HG03558 (cell line): ENCODE measurements around the gene FNDC3B.
"Not testable (repeated sequence)": the region's sequence is repeated elsewhere in the genome, so short reads cannot be mapped to it uniquely, and the experiment has no call there.

Experiments
- ATAC-seq: cut with Tn5 transposase; IDR thresholded peaks from one replicate; pipeline ENCODE4 v1.9.1; 2021; ENCODE audit warnings: moderate number of reproducible peaks; ENCODE audit not compliant: unreplicated experiment; ENCODE audit errors: extremely low read depth

FNDC3B gene

GRCh38 chr3:172244011-172244410 lies 204.6 kb downstream of the FNDC3B start:
- no peak for ATAC-seq

- ATAC-seq: no peak
Observed at GRCh38 chr3:172245241-172245640, 205.9 kb downstream of the FNDC3B start.

- no peak for ATAC-seq
Observed at GRCh38 chr3:172246107-172246844, 206.9 kb downstream of the FNDC3B start.

- ATAC-seq: no peak
Observed at GRCh38 chr3:172247525-172248274, 208.3 kb downstream of the FNDC3B start.

- no peak for ATAC-seq
Observed at GRCh38 chr3:172249039-172249438, 209.7 kb downstream of the FNDC3B start.

GRCh38 chr3:172251211-172251610 lies 211.8 kb downstream of the FNDC3B start:
- ATAC-seq: no peak

GRCh38 chr3:172253200-172253599 lies 213.8 kb downstream of the FNDC3B start:
- no peak for ATAC-seq

GRCh38 chr3:172254542-172254941 lies 215.2 kb downstream of the FNDC3B start:
- ATAC-seq: no peak

- ATAC-seq: not testable (repeated sequence)
Observed at GRCh38 chr3:172255321-172255720, 215.9 kb downstream of the FNDC3B start.

GRCh38 chr3:172256101-172256734 lies 216.8 kb downstream of the FNDC3B start:
- ATAC-seq: no peak

- ATAC-seq: no peak
Observed at GRCh38 chr3:172257648-172258400, 218.4 kb downstream of the FNDC3B start.

- no peak for ATAC-seq
Observed at GRCh38 chr3:172258624-172259023, 219.2 kb downstream of the FNDC3B start.

GRCh38 chr3:172259111-172259541 lies 219.7 kb downstream of the FNDC3B start:
- ATAC-seq: no peak

- ATAC-seq: no peak
Observed at GRCh38 chr3:172259726-172260248, 220.4 kb downstream of the FNDC3B start.

GRCh38 chr3:172260381-172260780 lies 221.0 kb downstream of the FNDC3B start:
- no peak for ATAC-seq

GRCh38 chr3:172261054-172261453 lies 221.7 kb downstream of the FNDC3B start:
- no peak for ATAC-seq

- no peak for ATAC-seq
Observed at GRCh38 chr3:172262991-172263608, 223.7 kb downstream of the FNDC3B start.

- ATAC-seq: no peak
Observed at GRCh38 chr3:172263781-172264486, 224.6 kb downstream of the FNDC3B start.

GRCh38 chr3:172266103-172266502 lies 226.7 kb downstream of the FNDC3B start:
- no peak for ATAC-seq
